HG03460 (cell line): ENCODE results near the gene PPM1E.
"Not testable (repeated sequence)": the region's sequence is repeated elsewhere in the genome, so short reads cannot be mapped to it uniquely, and the experiment has no call there.

Experiments used
- ATAC-seq: cut with Tn5 transposase; IDR thresholded peaks from one replicate; pipeline ENCODE4 v1.9.1; 2021; ENCODE audit not compliant: unreplicated experiment

The PPM1E gene

DNA sequence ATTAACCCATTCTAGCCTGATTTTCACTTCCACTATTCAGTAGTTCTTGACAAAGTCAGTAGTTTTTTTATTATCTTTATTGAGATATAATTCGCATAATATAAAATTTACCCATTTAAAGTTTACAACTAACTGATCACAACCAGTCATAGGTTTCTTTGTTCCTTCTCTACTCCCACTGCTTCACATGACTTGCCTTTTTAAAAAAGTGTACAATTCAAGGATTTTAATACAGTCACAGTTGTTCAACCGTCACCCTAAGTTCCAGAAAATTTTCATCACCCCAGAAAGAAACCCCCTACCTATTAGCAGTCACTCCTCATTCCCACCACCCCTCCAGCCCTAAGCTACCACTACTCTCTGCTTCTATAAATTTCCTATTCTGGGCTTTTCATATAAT is 188.5 kb downstream of the PPM1E start:
- no peak for ATAC-seq

DNA sequence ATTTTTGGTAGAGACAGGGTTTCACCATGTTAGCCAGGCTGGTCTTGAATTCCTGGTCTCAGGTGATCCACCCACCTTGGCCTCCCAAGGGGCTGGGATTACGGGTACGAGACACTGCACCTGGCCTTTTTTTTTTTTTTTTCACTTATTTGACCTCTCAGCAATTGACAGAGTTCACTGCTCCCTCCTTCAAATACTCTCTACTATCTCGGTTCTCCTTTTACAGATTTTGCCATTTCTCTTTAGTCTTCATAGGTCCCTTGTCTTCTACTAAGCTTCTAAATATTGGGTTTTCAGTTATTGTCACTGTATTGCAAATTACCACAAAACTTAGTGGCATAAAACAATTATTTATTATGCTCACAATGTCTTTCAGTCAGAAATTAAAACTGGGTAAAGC is 191.8 kb downstream of the PPM1E start:
- ATAC-seq: no peak

DNA sequence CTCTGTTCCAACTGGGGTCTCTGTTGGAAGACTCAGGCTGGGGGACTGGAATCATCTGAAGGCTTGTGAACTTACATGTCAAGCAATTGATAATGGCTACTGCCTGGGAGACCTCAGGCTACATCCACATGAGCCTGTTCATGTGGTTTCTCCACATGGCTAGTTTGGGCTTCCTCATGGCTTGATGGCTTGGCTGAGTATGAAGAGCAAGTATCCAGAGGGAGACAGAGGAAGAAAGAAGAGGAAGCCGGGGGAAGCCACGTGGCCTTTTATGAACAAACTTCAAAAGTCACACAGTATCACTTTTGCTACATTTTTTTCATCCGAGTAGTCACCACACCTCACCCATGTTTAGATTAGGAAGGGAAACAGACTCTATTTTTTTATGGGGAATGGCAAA is 192.2 kb downstream of the PPM1E start:
- ATAC-seq: no peak

DNA sequence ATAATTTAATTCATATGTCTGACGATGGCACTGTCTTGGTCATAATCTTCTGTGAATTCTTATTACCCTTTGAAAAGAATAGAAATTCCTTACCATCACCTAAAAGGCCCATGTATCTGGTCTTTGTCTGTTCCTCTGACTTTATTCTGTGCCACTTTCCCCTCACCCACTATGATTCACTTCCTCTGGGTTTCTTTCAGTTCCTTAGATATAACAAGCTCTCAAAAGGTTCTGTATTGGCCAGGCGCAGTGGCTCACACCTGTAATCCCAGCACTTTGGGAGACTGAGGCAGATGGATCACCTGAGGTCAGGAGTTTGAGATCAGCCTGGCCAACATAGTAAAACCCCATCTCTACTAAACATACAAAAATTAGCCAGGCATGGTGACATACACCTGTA is 198.7 kb downstream of the PPM1E start:
- not testable (repeated sequence) for ATAC-seq

DNA sequence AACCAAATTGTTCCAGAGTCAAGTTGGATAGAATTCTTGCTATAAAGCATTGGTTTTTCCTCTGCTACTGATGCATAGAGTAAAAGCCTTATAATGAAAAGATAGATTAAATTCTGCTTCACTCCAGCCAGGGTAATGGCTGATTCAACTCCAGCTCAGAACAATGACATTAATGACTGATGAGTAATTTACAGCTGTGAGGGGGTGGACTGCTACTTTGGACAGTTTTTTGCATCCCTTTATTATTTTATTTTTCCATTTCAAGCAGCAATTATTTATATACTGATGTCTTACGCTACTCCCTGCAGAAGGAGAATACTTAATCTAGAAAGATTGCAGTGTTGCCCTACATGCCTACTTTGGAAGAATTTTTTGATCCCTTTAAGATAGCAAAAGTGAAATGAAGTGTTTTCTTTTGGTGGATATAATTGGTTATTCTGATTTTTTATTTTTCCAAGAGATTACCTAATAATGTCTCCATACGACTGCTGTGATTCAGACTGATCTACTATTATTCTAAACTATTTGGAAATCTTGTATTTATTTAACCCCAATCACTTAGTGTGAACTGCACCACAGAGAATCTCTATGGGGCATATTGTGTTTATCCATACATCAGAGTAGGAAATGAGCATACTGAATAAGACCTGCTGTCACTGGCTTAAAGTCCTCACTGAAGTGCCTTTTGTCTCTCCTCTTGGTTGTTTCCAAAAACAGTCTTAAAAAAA is 201.5 kb downstream of the PPM1E start:
- ATAC-seq: no peak

DNA sequence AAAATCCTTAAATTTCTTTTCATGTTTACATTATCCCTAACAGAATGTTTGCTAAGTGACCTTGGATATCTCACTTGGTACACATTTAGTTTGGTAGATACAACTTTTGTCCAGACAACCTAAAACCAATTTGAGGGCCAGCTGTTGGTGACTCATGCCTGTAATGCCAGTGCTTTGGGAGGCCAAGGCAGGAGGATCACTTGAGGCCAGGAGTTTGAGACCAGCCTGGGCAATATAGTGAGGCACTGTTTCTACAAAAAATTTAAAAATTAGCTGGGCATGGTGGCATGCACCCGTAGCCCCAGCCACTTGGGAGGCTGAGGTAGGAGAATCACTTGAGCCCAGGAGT is 202.0 kb downstream of the PPM1E start:
- not testable (repeated sequence) for ATAC-seq

DNA sequence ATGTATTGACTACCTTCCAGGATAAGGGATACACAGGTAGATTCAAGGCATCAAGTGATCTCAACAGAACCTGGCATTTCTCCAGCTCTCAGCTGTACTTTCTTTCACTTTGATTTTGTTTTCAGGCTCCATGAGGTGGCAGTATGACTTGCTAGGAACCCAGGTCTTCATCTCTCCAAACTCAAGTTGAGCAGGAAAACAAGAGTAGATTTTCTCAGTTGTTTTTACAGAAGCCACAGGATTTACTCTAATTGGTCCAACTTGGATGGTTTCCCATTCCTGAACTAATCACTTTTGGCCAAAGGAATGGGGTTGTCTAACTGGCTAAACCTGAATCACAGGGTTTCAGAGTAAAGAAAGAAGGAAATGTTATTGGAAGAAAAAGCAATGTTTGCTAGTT is 204.4 kb downstream of the PPM1E start:
- ATAC-seq: no peak

DNA sequence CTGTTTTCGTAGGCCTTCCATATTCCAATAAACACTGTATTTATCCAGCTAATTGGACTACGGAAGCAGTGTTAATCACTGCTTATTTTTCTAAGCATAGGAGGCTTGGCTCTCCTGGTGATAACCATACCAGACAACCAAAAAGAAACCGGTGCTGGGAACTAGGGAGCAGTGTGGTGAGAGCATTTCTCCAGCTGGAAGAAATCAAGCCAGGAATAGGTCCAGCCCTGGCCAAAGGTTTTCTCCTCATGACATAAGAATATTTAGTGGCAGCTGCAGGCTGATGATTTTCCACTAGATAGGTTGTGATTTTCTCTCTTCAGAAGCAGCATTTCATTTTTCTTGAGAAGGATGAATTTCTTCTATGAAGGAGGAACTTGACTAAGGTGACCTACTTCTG is 209.6 kb downstream of the PPM1E start:
- ATAC-seq: no peak

DNA sequence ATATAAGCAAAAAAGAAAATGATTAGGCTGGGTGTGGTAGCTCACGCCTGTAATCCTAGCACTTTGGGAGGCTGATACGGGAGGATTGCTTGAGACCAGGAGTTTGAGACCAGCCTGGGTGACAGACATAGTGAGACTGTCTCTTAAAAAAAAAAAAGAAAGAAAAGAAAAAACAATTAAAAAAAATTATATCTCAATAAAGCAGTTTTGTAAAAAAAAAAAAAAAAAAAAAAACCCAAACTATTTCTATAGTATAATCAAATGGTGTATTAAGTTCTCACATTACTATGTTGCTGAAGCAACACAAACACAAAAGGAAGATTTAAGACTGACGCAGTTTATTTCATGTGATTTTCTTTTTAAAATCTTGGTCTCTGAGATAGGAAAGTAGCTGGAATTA is 210.6 kb downstream of the PPM1E start:
- no peak for ATAC-seq

DNA sequence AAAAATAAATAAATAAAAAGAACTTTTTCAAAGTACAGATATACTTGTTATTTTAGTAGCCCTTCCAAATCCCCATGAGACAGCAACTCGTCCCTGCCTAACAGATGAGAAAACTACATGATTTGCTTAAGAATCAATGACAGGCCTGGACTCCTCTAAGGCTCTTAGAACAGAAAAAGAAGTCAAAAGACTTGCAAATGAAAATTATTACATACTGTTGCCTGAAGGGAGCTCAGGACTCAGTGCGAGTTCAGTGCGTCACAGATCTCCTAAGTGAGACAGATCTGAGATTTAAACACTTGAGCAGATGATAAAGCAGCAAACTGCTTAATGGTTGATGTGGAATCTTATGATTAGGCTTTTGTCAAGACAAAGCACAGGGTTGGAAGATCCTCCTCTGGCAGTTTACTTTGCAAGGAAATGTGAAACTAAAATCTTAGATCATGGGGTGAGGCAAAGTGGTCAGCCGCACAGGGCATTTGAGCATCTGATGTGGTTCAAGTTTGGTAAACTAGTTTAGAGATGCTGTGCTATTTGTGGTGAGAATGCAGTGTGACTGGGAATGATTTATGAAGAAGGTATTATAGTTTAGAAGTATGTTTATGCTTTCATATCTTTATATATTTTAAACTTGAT is 212.9 kb downstream of the PPM1E start:
- ATAC-seq: no peak

DNA sequence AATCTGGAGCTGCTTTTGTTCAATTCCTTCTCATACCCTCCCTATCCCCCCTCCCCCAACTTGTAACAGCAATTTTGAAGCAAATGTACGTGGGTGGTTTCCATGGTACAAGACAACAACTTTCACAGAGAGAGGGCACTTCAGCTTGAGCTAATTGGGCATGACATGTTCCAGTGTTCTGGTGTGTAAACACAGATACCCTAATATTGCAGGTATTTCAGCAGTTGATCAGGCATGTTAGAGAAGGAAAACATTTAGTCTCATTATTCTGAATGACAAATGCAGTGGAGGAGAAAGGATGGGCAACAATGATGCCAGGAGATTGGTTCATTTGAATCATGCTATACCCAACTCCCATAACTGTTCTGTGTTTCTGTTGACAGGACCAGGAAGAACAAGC is 213.5 kb downstream of the PPM1E start:
- ATAC-seq: no peak

DNA sequence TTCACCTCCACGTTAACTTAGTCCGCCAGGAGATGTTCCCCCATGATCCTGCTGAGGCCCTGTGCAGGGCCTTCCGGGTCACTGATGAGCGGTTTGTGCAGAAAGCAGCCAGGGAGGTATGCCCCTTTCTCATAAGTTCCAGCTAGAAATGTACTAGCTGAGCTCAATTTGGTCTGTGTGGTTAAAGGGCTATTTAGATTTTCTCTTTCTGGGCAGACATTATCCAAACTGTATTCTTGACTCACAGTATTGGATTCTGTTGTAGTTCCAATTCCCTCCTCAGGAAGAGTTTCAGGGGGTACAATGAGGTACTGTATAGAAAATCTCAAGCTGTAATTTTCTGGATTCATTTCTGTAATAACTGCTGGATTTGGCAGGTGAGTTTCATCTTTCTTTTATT is 214.0 kb downstream of the PPM1E start:
- no peak for ATAC-seq

DNA sequence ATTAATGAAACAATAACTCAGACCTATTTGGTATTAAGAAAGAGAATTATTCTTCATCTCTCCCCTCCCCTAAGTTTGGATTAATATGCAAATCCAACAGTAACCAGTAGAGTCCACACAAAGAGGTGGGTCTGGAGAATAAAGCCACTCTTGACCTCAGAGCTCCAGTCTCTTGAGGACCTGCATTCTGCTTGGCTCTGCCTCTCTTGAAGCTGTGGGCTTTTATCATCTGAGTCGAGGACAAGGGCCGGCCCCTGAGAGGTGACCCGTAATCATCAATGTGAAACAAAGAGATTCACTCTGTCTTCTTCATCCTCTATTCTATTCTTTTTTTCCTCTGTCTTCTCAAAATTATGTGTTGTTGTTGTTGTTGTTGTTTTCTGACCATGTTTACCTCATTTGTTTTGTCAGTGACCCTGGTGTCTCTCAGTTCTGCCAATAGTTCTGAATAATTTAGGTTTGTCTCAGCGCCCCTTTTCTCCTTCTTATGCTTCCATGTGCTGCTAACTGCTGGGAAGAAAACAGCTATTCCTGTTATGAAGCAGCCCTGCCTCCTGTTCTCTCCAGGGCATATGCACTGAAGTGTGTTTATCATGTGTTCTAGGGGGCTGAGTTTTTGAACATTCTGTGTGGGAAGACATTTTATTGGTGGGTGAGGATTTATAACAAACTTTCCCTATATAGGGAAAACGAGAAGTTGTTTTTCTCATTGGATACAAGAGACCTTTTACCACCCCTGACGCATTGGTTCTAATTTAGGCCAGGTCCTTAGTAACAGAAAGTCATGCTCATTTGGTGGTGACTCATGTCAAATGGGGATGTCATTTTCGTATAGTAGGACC is 215.2 kb downstream of the PPM1E start:
- no peak for ATAC-seq

DNA sequence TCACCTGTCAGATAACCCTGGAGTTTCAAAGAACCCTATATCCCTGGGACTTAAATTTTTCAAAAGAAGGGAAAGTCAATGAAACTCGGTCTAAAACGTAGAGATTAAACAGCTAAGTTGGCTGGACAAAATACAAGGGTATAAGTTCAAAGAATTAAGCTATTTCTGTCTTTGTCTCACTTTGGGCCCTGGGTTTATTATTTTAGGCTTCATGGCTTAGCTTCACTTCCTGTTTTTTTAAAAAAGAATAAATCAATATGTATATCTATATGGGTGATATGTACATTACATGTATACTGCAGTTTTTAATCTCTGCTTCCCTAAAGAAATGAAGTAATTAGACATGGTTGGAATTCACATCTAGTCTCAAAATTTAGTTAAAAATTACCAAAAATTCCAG is 218.7 kb downstream of the PPM1E start:
- no peak for ATAC-seq

DNA sequence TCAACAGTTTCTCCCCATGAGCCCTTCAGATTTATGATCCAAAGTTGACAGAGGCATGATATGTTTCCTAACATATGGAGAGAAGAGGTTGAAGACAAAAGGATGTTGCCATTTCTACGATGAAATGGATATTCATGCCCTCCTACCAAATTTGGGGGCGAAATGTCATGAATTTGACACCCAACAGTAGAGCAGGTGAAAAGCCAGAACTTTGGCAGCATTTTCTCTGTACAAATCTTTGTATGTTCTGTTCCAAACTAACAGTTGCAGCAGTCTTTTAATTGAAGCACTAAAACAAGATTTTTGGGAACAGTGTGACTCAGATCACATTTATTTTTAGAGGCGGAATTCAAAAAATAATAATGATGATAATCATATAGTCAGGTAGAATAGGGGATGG is 220.9 kb downstream of the PPM1E start:
- no peak for ATAC-seq

DNA sequence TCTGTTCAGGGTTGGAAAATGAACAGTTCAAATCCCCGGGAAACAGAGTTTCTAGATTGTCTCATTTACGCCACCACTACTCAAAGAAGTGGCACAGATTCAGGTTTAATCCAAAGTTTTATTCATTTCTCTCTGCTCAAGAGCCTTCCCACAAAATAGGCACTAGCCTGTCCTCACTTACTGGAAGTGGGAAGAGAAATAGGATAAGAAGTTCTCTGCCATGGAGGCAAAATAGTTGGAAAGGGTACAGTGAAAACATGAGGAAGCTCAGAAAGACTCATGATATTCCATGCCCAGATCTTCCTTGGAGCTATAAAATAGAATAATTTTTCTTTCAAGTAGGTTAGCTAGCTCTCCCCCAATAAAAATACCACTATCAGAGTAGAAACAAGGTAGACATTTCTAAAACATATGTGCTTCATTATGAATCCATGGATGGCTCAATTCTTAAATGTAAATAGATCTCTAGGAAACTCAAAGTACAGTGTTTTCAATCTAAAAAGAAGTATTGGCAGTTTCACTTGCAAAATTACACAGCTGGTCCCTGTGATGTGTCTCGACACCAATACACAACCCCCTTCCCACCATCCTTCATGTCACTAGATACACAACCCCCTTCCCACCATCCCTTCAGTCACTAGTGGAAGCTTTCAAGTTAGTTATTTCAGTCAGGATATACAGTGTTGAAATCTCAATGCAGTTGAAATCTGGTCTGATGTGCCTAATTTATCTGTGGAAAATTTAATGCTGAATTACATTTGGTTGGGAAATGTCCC is 225.2 kb downstream of the PPM1E start:
- ATAC-seq: no peak

DNA sequence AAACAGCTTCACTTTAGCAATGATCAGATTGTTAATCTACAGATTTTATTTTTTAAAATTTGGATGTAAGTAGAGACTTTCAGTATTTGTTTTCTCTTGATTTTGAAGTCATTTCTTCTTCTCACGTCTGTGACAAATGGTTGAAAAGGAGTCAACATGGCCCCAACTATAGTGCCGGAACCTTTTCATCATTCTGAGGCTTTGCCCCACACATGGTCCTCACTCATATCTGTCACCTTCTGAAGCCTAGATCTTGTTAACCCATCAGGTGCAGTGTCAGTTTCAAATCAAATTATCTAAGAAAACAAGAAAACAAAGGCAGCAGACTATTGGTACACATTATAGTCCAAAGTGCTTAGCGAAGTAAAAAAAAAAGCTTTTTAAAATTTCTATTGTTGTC is 227.0 kb downstream of the PPM1E start:
- ATAC-seq: no peak

DNA sequence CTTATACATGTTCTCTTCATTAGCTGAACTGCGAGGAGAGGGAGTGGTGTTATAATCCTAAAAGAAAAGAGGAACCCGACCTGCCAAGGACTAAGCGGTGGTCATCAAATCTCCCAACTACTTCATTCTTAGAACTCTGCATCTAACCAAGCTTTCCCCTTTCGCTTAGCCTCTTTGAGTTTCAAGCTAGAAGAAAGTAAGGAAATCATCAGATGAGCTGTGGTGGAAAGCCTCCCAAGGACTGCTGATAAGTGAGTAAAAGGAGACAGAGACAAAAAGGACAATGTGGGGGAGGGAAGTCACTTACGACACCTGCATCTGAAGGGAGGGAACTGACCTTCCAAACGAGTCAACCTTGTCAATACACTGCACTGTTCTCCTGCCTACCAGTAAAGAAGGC is 229.7 kb downstream of the PPM1E start:
- ATAC-seq: no peak

DNA sequence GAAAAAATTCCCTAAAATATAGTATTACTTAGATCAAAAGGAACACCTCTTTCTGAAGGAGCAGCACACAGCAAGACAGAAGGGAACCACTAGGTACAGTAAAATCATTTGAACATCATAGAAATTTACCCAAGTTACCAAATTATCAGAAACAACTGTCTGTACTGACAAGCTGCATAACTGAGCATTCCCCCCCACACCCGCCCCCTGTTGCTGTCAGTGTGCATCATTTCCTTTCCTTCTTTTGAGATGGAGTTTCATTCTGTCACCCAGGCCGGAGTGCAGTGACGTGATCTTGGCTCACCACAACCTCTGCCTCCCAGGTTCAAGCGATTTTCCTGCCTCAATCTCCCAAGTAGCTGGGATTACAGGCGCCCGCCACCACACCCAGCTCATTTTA is 230.3 kb downstream of the PPM1E start:
- ATAC-seq: no peak

DNA sequence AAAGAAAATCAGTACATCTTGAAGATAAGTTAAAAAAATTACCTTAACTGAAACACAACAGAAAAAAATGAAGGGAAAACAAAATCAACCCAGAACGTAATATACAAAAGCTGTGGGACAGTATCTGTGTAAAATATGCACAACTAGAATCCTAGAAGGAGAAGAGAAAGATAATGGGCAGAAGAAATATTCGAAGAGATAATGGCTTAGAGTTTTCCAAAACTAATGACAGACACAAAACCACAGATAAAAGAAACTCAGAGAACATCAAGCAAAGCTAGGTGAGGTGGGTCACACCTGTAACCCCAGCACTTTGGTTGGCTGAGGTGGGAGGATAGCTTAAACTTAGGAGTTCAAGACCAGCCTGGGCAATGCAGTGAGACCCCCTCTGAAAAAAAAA is 234.0 kb downstream of the PPM1E start:
- ATAC-seq: no peak

DNA sequence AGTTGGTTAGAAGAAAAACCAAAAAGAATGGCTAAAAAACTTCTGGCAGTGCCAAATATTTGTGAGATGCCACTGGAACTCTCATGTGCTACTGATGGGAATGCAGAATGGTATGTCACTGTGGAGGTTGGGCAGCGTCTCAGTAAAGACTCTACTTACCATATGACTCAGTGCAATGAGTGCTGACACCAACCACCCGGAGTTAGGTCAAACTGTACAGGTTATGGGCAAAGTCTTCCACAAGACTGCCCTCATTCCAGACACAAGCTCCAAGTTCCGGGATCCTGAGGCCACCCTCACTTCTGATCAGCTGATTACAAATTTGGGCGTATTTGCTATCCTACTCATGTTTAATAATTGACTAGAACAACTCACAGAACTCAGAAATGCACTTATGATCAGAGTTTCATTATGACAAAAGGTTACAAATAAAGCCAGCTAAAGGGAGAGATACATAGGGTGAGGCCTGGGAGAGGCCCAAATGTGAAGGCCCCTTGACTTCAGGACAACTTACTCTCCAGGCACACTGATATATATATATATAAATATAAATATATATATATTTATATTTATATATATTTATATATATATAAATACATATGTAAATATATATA is 236.2 kb downstream of the PPM1E start:
- ATAC-seq: peak; percentile 79
